Medulla oblongata (tissue), 1 donor: ENCODE results near the gene KLRF2.
"Not testable (repeated sequence)": the region's sequence is repeated elsewhere in the genome, so short reads cannot be mapped to it uniquely, and the experiment has no call there.

Source experiments
- DNase-seq: peaks from one replicate; pipeline ENCODE4 v3.0.0-alpha.2; 2015; ENCODE audit errors: extremely low spot score

The KLRF2 gene

GRCh38 chr12:9881246-9881645 lies at the start of gene KLRF2:
TSS of gene KLRF2 (plus strand) at chr12:9881489. CDS start at chr12:9881596, 107 bp downstream.
- DNase-seq = no peak

GRCh38 chr12:9831720-9832119 lies 49.6 kb upstream of the KLRF2 start:
- DNase-seq = no peak

- no peak for DNase-seq
These were observed 37.9 kb upstream of the KLRF2 start for GRCh38 chr12:9843407-9843806.

GRCh38 chr12:9848899-9849298 lies 32.4 kb upstream of the KLRF2 start:
- DNase-seq = no peak

- DNase-seq = no peak
These were observed 30.2 kb upstream of the KLRF2 start for GRCh38 chr12:9851050-9851449.

GRCh38 chr12:9851927-9852326 lies 29.4 kb upstream of the KLRF2 start:
- no peak for DNase-seq

GRCh38 chr12:9856151-9856550 lies 25.1 kb upstream of the KLRF2 start:
- DNase-seq = no peak

GRCh38 chr12:9856894-9857293 lies 24.4 kb upstream of the KLRF2 start:
- peak; percentile 19 for DNase-seq

GRCh38 chr12:9858135-9858534 lies 23.2 kb upstream of the KLRF2 start:
- no peak for DNase-seq

- DNase-seq = peak; percentile 13
These were observed 16.2 kb upstream of the KLRF2 start for GRCh38 chr12:9864913-9865675.

- peak; percentile 33 for DNase-seq
These were observed 14.4 kb upstream of the KLRF2 start for GRCh38 chr12:9866860-9867269.

GRCh38 chr12:9867531-9867930 lies 13.8 kb upstream of the KLRF2 start:
- peak; percentile 24 for DNase-seq

- peak; percentile 26 for DNase-seq
These were observed 12.9 kb upstream of the KLRF2 start for GRCh38 chr12:9868311-9868801.

GRCh38 chr12:9868951-9869306 lies 12.4 kb upstream of the KLRF2 start:
- peak; percentile 9 for DNase-seq

- peak; percentile 53 for DNase-seq
These were observed 11.8 kb upstream of the KLRF2 start, which contains the start of gene CLEC2B for GRCh38 chr12:9869307-9870161. TSS of gene CLEC2B (minus strand) at chr12:9869354.

GRCh38 chr12:9870286-9870866 lies 10.9 kb upstream of the KLRF2 start:
- peak; percentile 33 for DNase-seq

- no peak for DNase-seq
These were observed 9.1 kb upstream of the KLRF2 start for GRCh38 chr12:9872162-9872561.

GRCh38 chr12:9872742-9873141 lies 8.5 kb upstream of the KLRF2 start:
- DNase-seq = no peak

GRCh38 chr12:9876120-9876519 lies 5.2 kb upstream of the KLRF2 start:
- not testable (repeated sequence) for DNase-seq

GRCh38 chr12:9880532-9881078 lies 684 bp upstream of the KLRF2 start:
- no peak for DNase-seq

- no peak for DNase-seq
These were observed 699 bp downstream of the KLRF2 start for GRCh38 chr12:9881988-9882387.

- DNase-seq = no peak
These were observed 1.9 kb downstream of the KLRF2 start for GRCh38 chr12:9883175-9883574.
